Activated naive CD4-positive, alpha-beta T cell treated with anti-CD3 and anti-CD28 coated beads, Interleukin-2, amount 50 U/mL, for 72 hours (primary cell): ENCODE data around the gene ACTRT2. TPM values are rescaled to one million over a fixed set of nuclear protein-coding genes. Genes with fewer than 3 reads are reported as not detected.

ENCODE experiments used
- ATAC-seq, 2 donors: fragments of 150-1000 bp; cut with Tn5 transposase; 2 replicates each; pipeline ENCODE4 v1.10.0; 2021; ENCODE audit warnings: mild to moderate bottlenecking in 2 of 2, moderate library complexity in 2 of 2
- DNase-seq, 2 donors: peaks; one replicate each; pipeline ENCODE4 v3.0.0; 2021 to 2022; ENCODE audit warnings: low spot score in 2 of 2
- H3K27ac Mint-ChIP-seq, 2 donors: one replicate each; pipeline ENCODE4 v1.8.0; 2022; ENCODE audit warnings: mild to moderate bottlenecking in 2 of 2, mixed read lengths in 2 of 2
- H3K36me3 Mint-ChIP-seq, 2 donors: one replicate each; pipeline ENCODE4 v1.8.0; 2022; ENCODE audit warnings: mixed read lengths in 2 of 2
- H3K9me3 Mint-ChIP-seq, 2 donors: one replicate each; pipeline ENCODE4 v1.8.0; 2022; ENCODE audit warnings: mixed read lengths in 2 of 2
- total RNA-seq, 2 donors: library from RNA; stranded (reverse); gene quantifications; one replicate each; pipeline ENCODE4 v1.2.3, GENCODE V29; 2022

Gene ACTRT2
- total RNA-seq, 2 donors from 2014 or later = not detected

GRCh38 chr1:3071565-3072390, 50.5 kb downstream of the ACTRT2 start:
- no peak overlapping the region for H3K27ac Mint-ChIP-seq
- ATAC-seq (no peak), DNase-seq (no peak)
- H3K9me3 Mint-ChIP-seq = no peaks in the 10 kb centered on the region
- H3K36me3 Mint-ChIP-seq = no peaks in the 10 kb centered on the region

Other genes with a start within 250 kb of the ACTRT2 start
- 1 to 10 TPM in 1 of 2 donors, under 1 TPM in 1; 0.80 to 1.3 TPM for gene TTC34, start 219.8 kb upstream of the ACTRT2 start, total RNA-seq
- under 1 TPM in 1 of 2 donors, not detected in 1; 0.25 TPM for gene PRDM16, start 47.7 kb downstream of the ACTRT2 start, total RNA-seq